Panc1 (cell line): ENCODE results near the gene SMAGP. TPM values are rescaled to one million over a fixed set of nuclear protein-coding genes. Genes with fewer than 3 reads are reported as not detected.
A peak's percentile ranks its signal among the peaks of the same experiment; 100 is the strongest.
"Not testable (repeated sequence)": the region's sequence is repeated elsewhere in the genome, so short reads cannot be mapped to it uniquely, and the experiment has no call there.

Experiments used
- ATAC-seq: fragments of 200-7000 bp; cut with Tn5 transposase; 2 replicates; pipeline ENCODE4 v1.9.1; 2020; ENCODE audit warnings: mild to moderate bottlenecking, moderate library complexity
- BruUV-seq: library from RNA; stranded (reverse); fragments of 400-500 nt; replicated peaks from 2 replicates; lab custom pipeline; 2021; lab: Mats Ljungman, UMichigan
- CTCF ChIA-PET: fragments of 300-600 bp; sonication (Branson Sonifier 250); formaldehyde crosslinking; loops from one replicate; lab custom pipeline; 2022; ENCODE audit warnings: antibody characterized with exemption; lab: Charles Lee
- POLR2A ChIA-PET: fragments of 300-600 bp; sonication (Branson Sonifier 250); formaldehyde crosslinking; loops from one replicate; lab custom pipeline; 2022; ENCODE audit warnings: antibody characterized with exemption; lab: Charles Lee
- DNase-seq: peaks from one replicate; pipeline ENCODE4 v3.0.0-alpha.2; 2010; ENCODE audit warnings: low read depth, low spot score
- H3K27ac ChIP-seq: 2 replicates; pipeline ENCODE4 v1.5.1; 2011; ENCODE audit warnings: mild to moderate bottlenecking, low read length, inconsistent platforms
- H3K27me3 ChIP-seq: fragments of 200-500 bp; sonication (Bioruptor generic); 2 replicates; pipeline ENCODE4 v1.6.0; 2014; ENCODE audit warnings: low read length, inconsistent platforms; ENCODE audit not compliant: control insufficient read depth, insufficient read depth
- H3K36me3 ChIP-seq: fragments of 200-500 bp; sonication (Bioruptor generic); 2 replicates; pipeline ENCODE4 v1.5.1; 2014; ENCODE audit warnings: inconsistent platforms, mild to moderate bottlenecking, low read length, moderate library complexity; ENCODE audit not compliant: control insufficient read depth, insufficient read depth
- H3K4me1 ChIP-seq: 2 replicates; pipeline ENCODE4 v1.5.1; 2011; ENCODE audit warnings: inconsistent platforms, mild to moderate bottlenecking, low read length, moderate library complexity; ENCODE audit not compliant: control insufficient read depth, insufficient read depth
- H3K4me3 ChIP-seq, 2 experiments: 2 replicates each; pipeline ENCODE4 v1.5.1; 2011 to 2012; ENCODE audit warnings: low read depth in 2 of 2, low read length in 2 of 2, mild to moderate bottlenecking in 2 of 2, inconsistent platforms in 1 of 2, moderate library complexity in 1 of 2
- H3K9me3 ChIP-seq: fragments of 200-500 bp; sonication (Bioruptor generic); 2 replicates; pipeline ENCODE4 v1.5.1; 2014; ENCODE audit warnings: low read depth, mild to moderate bottlenecking, inconsistent platforms, low read length, moderate library complexity; ENCODE audit not compliant: control insufficient read depth, insufficient read depth
- CTCF ChIP-seq: fragments of 450-650 bp; IDR thresholded peaks from 2 replicates; pipeline ENCODE4 v1.5.1; 2017; ENCODE audit warnings: mild to moderate bottlenecking
- POLR2AphosphoS5 ChIP-seq: IDR thresholded peaks from 2 replicates; pipeline ENCODE4 v1.6.1; 2012; ENCODE audit warnings: mild to moderate bottlenecking, low read depth, low read length, moderate library complexity
- REST ChIP-seq, 2 experiments: IDR thresholded peaks; 2 replicates each; pipeline ENCODE4 v1.6.1; 2011 to 2012; ENCODE audit warnings: low read depth in 2 of 2, control low read depth in 1 of 2, low read length in 1 of 2, mild to moderate bottlenecking in 1 of 2, moderate library complexity in 1 of 2; ENCODE audit not compliant: insufficient read depth in 1 of 2
- SIN3A ChIP-seq: IDR thresholded peaks from 2 replicates; pipeline ENCODE4 v1.6.1; 2012; ENCODE audit warnings: low read depth, mild to moderate bottlenecking, low read length, moderate library complexity, borderline replicate concordance; ENCODE audit not compliant: insufficient read depth
- TCF7L2 ChIP-seq: IDR thresholded peaks from 2 replicates; pipeline ENCODE4 v1.6.1; 2011; ENCODE audit warnings: mild to moderate bottlenecking, low read depth, low read length, inconsistent platforms
- in situ Hi-C: cut with HindIII; loops from 2 replicates; pipeline ENCODE4 v1.10.0; 2016; ENCODE audit warnings: low sequenced_read_pairs, low pct_unique_long_range_greater_than_20kb
- intact Hi-C: fragments of 100-400 bp; cut with micrococcal nuclease; formaldehyde crosslinking; loops from one replicate; pipeline ENCODE4 v1.10.0; 2022; ENCODE audit not compliant: unreplicated experiment
- total RNA-seq: library from RNA; stranded (reverse); gene quantifications from one replicate; pipeline ENCODE4 v1.2.1, GENCODE V29; 2021; ENCODE audit not compliant: unreplicated experiment

Gene SMAGP
- total RNA-seq, 1 experiment from 2014 or later = 2.4 TPM

- CTCF ChIA-PET = interaction anchor here (0.5 to 3.0 kb wide), 4 partner anchors 8 to 1550 kb away, joined by 3 to 11 read pairs (median 3); no protein-coding TSS in a partner anchor
- POLR2A ChIA-PET = interaction anchor here (0.7 kb wide), 2 partner anchors 19 to 73 kb away, joined by 3 read pairs; no protein-coding TSS in a partner anchor
- Histone ChIP-seq H3K4me1 (no peaks in the 10 kb centered on the region), H3K27ac (no peak overlapping the region), H3K4me3 (no peak overlapping the region), H3K9me3 (no peaks in the 10 kb centered on the region), H3K27me3 (no peaks in the 10 kb centered on the region), H3K36me3 (no peaks in the 10 kb centered on the region)
- in situ Hi-C loops = no loop called here
- no TSS peak for BruUV-seq
- DNase-seq (no peak), ATAC-seq (peak; percentile 90)
- intact Hi-C loops = no loop called here
- peak; percentile 81 for TF ChIP-seq CTCF
- no peak for TF ChIP-seq TCF7L2
These were observed 7.4 kb downstream of the SMAGP start for GRCh38 chr12:51262758-51263177.

- ATAC-seq, H3K9me3 ChIP-seq, intact Hi-C loops, H3K27ac ChIP-seq, H3K36me3 ChIP-seq, CTCF ChIA-PET, POLR2A ChIA-PET, H3K27me3 ChIP-seq, H3K4me1 ChIP-seq, DNase-seq, in situ Hi-C loops, BruUV-seq, H3K4me3 ChIP-seq: not testable (repeated sequence)
These were observed 10.6 kb downstream of the SMAGP start for GRCh38 chr12:51259600-51259999.

- no peak for DNase-seq
- H3K36me3 ChIP-seq = no peaks in the 10 kb centered on the region
- H3K4me3 ChIP-seq = no peak overlapping the region
- ATAC-seq = no peak
- CTCF ChIA-PET = interaction anchor here (0.7 kb wide), 1 partner anchor 9 kb away, joined by 3 read pairs; no protein-coding TSS in a partner anchor
- TF ChIP-seq CTCF (no peak), TCF7L2 (no peak), POLR2AphosphoS5 (no peak), REST (IDR thresholded peaks at IDR 0.05; ENCODE audit: insufficient read depth in 1 of 2, low read depth in 2 of 2, low read length in 1 of 2) (no peak), SIN3A (no peak)
- intact Hi-C loops = no loop called here
- BruUV-seq = no TSS peak
- H3K4me1 ChIP-seq = no peaks in the 10 kb centered on the region
- no peaks in the 10 kb centered on the region for H3K9me3 ChIP-seq
- in situ Hi-C loops = no loop called here
- no peaks in the 10 kb centered on the region for H3K27me3 ChIP-seq
- no peak overlapping the region for H3K27ac ChIP-seq
- POLR2A ChIA-PET = interaction anchor here (0.7 kb wide), 1 partner anchor 74 kb away, joined by 3 read pairs; no protein-coding TSS in a partner anchor
These were observed 15.7 kb downstream of the SMAGP start for GRCh38 chr12:51254536-51254935.
